HepG2 (cell line): ENCODE measurements around the gene FAM171A2. TPM values are rescaled to one million over a fixed set of nuclear protein-coding genes. Genes with fewer than 3 reads are reported as not detected.

Experiments used
- GFI1 ChIP-seq: sonication (generic); formaldehyde crosslinking; IDR thresholded peaks from 2 replicates; pipeline ENCODE4 v1.5.0; 2020; ENCODE audit warnings: missing genetic modification reagents, mild to moderate bottlenecking, borderline replicate concordance
- HOXD1 ChIP-seq: sonication (generic); formaldehyde crosslinking; IDR thresholded peaks from 2 replicates; pipeline ENCODE4 v1.5.0; 2020; ENCODE audit warnings: missing genetic modification reagents
- IRX3 ChIP-seq: sonication (generic); formaldehyde crosslinking; IDR thresholded peaks from 2 replicates; pipeline ENCODE4 v1.8.1; 2023; ENCODE audit warnings: mild to moderate bottlenecking, low read depth, missing genetic modification reagents, borderline replicate concordance
- MXI1 ChIP-seq: IDR thresholded peaks from 3 replicates; pipeline ENCODE4 v1.6.1; 2012; ENCODE audit warnings: low read depth, low read length, inconsistent platforms, borderline replicate concordance
- SP2 ChIP-seq: sonication (generic); formaldehyde crosslinking; IDR thresholded peaks from 2 replicates; pipeline ENCODE4 v1.5.1; 2020; ENCODE audit warnings: mild to moderate bottlenecking, missing genetic modification reagents
- TAF1 ChIP-seq: sonication (generic); formaldehyde crosslinking; IDR thresholded peaks from 2 replicates; pipeline ENCODE4 v1.4.0; 2020; ENCODE audit warnings: missing genetic modification reagents
- TGIF2 ChIP-seq: IDR thresholded peaks from 2 replicates; pipeline ENCODE4 v1.6.1; 2016; ENCODE audit warnings: control low read depth, missing compliant biosample characterization
- ZNF180 ChIP-seq: sonication (generic); formaldehyde crosslinking; IDR thresholded peaks from 2 replicates; pipeline ENCODE4 v1.4.0; 2020; ENCODE audit warnings: low read depth, missing genetic modification reagents, borderline replicate concordance
- ZNF614 ChIP-seq: IDR thresholded peaks from 2 replicates; pipeline ENCODE4 v1.6.1; 2018; ENCODE audit warnings: missing biosample characterization, missing genetic modification reagents, inconsistent platforms, borderline replicate concordance
- ZNF781 ChIP-seq: sonication (generic); formaldehyde crosslinking; IDR thresholded peaks from 2 replicates; pipeline ENCODE4 v1.5.1; 2020; ENCODE audit warnings: borderline replicate concordance, mild to moderate bottlenecking, missing genetic modification reagents; ENCODE audit errors: not compliant biosample characterization
- polyA plus RNA-seq, 8 experiments: library from polyadenylated mRNA; depleted of rRNA in 3 of 8; stranded (reverse) in 7 of 8; unstranded in 1 of 8; fragments of >200 nt; fragmentation: Illumina TruSeq in 4 of 8; extraction: Trizol in 4 of 8; gene quantifications; 2 replicates each; pipeline versions ENCODE4 v1.2.1 to v1.2.3, GENCODE V29; 2011 to 2016; ENCODE audit warnings: low read depth in 4 of 8, missing spikeins in 1 of 8, mixed read lengths in 1 of 8; ENCODE audit not compliant: insufficient read depth in 1 of 8
- total RNA-seq, 5 experiments: library from RNA; depleted of rRNA; stranded (reverse); fragments of >200 nt; fragmentation: Illumina TruSeq; extraction: Trizol; gene quantifications; 2 replicates each; pipeline ENCODE4 v1.2.3, GENCODE V29; 2016; ENCODE audit warnings: low read depth in 1 of 5
- TF ChIP-seq, protein P1 (sequence below): IDR thresholded peaks from 2 replicates; pipeline ENCODE4 v1.6.1; 2016
- TF ChIP-seq, protein P2 (sequence below): sonication (generic); formaldehyde crosslinking; IDR thresholded peaks from 2 replicates; pipeline ENCODE4 v1.8.0; 2022; ENCODE audit warnings: missing genetic modification reagents, mild to moderate bottlenecking, borderline replicate concordance
- TF ChIP-seq, protein P3 (sequence below): sonication (generic); formaldehyde crosslinking; IDR thresholded peaks from 2 replicates; pipeline ENCODE4 v1.4.0; 2020; ENCODE audit warnings: missing genetic modification reagents, borderline replicate concordance
- TF ChIP-seq, protein P4 (sequence below): sonication (generic); formaldehyde crosslinking; IDR thresholded peaks from 2 replicates; pipeline ENCODE4 v1.4.0; 2020; ENCODE audit warnings: missing genetic modification reagents
- TF ChIP-seq, protein P5 (sequence below): sonication (generic); formaldehyde crosslinking; IDR thresholded peaks from 2 replicates; pipeline ENCODE4 v1.4.0; 2020; ENCODE audit warnings: missing genetic modification reagents, borderline replicate concordance
- TF ChIP-seq, protein P6 (sequence below): sonication (generic); IDR thresholded peaks from 2 replicates; pipeline ENCODE4 v1.6.1; 2016; ENCODE audit warnings: low read depth, borderline replicate concordance
- TF ChIP-seq, protein P7 (sequence below): IDR thresholded peaks from 2 replicates; pipeline ENCODE4 v1.6.1; 2016; ENCODE audit warnings: low read depth, control low read depth

Gene FAM171A2
- total and polyA plus RNA-seq, 2 of the 13 experiments (the other 11 are each of a cell fraction or from before 2014, with no cell fraction given), result 1.8 to 3.6 TPM

DNA sequence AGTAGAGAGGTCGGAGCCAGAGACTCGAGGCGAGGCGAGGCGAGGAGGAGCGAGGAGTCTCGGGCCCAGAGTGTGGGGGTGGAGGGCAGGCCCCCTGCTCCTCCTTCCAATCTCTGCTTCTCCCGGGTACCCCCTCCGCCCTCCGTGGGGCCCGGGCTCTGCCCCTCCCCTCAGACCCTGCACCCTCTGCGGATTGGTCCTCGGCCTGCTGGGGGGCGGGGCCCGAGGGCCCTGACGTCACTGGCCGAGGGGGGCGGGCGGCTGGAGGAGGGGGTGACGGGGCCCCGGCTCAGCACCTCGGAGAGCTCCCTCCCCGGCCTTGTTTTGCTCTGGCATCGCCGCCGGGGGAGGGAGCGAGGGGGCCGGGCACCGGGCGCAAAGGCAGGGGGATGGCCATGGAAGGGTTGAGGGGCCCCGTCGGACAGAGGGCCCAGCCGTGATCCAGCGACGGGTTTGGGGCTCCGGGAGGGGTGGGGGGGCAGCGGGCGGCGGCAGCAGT is 55.3 kb downstream of the FAM171A2 start, which contains the start of gene RUNDC3A (continued):
- TF ChIP-seq, protein P1, sequence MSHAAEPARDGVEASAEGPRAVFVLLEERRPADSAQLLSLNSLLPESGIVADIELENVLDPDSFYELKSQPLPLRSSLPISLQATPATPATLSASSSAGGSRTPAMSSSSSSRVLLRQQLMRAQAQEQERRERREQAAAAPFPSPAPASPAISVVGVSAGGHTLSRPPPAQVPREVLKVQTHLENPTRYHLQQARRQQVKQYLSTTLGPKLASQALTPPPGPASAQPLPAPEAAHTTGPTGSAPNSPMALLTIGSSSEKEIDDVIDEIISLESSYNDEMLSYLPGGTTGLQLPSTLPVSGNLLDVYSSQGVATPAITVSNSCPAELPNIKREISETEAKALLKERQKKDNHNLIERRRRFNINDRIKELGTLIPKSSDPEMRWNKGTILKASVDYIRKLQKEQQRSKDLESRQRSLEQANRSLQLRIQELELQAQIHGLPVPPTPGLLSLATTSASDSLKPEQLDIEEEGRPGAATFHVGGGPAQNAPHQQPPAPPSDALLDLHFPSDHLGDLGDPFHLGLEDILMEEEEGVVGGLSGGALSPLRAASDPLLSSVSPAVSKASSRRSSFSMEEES, result peak; percentile 59; the same call in 1 of the 2 replicates
- TF ChIP-seq IRX3 (CRISPR knock-in tag) (0 out of 2 replicates have a peak, but pooled peaks have one; percentile 64), TGIF2 (no peak), MXI1 (peak; percentile 63; the same call in 1 of the 3 replicates), ZNF781 (no peak), ZNF614 (CRISPR knock-in tag) (peak; percentile 64; the same call in 1 of the 2 replicates), HOXD1 (peak; percentile 65; the same call in 1 of the 2 replicates), ZNF180 (CRISPR knock-in tag) (no peak), GFI1 (CRISPR knock-in tag) (peak; percentile 37; the same call in 1 of the 2 replicates), TAF1 (CRISPR knock-in tag) (0 out of 2 replicates have a peak, but pooled peaks have one; percentile 18), SP2 (CRISPR knock-in tag) (peak; percentile 61)
- TF ChIP-seq, protein P2, sequence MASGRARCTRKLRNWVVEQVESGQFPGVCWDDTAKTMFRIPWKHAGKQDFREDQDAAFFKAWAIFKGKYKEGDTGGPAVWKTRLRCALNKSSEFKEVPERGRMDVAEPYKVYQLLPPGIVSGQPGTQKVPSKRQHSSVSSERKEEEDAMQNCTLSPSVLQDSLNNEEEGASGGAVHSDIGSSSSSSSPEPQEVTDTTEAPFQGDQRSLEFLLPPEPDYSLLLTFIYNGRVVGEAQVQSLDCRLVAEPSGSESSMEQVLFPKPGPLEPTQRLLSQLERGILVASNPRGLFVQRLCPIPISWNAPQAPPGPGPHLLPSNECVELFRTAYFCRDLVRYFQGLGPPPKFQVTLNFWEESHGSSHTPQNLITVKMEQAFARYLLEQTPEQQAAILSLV (CRISPR knock-in tag), result peak; percentile 35; the same call in 1 of the 2 replicates
- TF ChIP-seq, protein P3, sequence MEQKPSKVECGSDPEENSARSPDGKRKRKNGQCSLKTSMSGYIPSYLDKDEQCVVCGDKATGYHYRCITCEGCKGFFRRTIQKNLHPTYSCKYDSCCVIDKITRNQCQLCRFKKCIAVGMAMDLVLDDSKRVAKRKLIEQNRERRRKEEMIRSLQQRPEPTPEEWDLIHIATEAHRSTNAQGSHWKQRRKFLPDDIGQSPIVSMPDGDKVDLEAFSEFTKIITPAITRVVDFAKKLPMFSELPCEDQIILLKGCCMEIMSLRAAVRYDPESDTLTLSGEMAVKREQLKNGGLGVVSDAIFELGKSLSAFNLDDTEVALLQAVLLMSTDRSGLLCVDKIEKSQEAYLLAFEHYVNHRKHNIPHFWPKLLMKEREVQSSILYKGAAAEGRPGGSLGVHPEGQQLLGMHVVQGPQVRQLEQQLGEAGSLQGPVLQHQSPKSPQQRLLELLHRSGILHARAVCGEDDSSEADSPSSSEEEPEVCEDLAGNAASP (CRISPR knock-in tag), result peak; percentile 80; the same call in 1 of the 2 replicates
- TF ChIP-seq, protein P4, sequence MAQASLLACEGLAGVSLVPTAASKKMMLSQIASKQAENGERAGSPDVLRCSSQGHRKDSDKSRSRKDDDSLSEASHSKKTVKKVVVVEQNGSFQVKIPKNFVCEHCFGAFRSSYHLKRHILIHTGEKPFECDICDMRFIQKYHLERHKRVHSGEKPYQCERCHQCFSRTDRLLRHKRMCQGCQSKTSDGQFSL (CRISPR knock-in tag), result peak; percentile 75; the same call in 1 of the 2 replicates
- TF ChIP-seq, protein P5, sequence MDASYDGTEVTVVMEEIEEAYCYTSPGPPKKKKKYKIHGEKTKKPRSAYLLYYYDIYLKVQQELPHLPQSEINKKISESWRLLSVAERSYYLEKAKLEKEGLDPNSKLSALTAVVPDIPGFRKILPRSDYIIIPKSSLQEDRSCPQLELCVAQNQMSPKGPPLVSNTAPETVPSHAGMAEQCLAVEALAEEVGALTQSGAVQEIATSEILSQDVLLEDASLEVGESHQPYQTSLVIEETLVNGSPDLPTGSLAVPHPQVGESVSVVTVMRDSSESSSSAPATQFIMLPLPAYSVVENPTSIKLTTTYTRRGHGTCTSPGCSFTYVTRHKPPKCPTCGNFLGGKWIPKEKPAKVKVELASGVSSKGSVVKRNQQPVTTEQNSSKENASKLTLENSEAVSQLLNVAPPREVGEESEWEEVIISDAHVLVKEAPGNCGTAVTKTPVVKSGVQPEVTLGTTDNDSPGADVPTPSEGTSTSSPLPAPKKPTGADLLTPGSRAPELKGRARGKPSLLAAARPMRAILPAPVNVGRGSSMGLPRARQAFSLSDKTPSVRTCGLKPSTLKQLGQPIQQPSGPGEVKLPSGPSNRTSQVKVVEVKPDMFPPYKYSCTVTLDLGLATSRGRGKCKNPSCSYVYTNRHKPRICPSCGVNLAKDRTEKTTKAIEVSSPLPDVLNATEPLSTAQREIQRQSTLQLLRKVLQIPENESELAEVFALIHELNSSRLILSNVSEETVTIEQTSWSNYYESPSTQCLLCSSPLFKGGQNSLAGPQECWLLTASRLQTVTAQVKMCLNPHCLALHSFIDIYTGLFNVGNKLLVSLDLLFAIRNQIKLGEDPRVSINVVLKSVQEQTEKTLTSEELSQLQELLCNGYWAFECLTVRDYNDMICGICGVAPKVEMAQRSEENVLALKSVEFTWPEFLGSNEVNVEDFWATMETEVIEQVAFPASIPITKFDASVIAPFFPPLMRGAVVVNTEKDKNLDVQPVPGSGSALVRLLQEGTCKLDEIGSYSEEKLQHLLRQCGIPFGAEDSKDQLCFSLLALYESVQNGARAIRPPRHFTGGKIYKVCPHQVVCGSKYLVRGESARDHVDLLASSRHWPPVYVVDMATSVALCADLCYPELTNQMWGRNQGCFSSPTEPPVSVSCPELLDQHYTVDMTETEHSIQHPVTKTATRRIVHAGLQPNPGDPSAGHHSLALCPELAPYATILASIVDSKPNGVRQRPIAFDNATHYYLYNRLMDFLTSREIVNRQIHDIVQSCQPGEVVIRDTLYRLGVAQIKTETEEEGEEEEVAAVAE (CRISPR knock-in tag), result 0 out of 2 replicates have a peak, but pooled peaks have one; percentile 62
- TF ChIP-seq, protein P6, sequence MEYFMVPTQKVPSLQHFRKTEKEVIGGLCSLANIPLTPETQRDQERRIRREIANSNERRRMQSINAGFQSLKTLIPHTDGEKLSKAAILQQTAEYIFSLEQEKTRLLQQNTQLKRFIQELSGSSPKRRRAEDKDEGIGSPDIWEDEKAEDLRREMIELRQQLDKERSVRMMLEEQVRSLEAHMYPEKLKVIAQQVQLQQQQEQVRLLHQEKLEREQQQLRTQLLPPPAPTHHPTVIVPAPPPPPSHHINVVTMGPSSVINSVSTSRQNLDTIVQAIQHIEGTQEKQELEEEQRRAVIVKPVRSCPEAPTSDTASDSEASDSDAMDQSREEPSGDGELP, result peak; percentile 27; the same call in 1 of the 2 replicates
- TF ChIP-seq, protein P7, sequence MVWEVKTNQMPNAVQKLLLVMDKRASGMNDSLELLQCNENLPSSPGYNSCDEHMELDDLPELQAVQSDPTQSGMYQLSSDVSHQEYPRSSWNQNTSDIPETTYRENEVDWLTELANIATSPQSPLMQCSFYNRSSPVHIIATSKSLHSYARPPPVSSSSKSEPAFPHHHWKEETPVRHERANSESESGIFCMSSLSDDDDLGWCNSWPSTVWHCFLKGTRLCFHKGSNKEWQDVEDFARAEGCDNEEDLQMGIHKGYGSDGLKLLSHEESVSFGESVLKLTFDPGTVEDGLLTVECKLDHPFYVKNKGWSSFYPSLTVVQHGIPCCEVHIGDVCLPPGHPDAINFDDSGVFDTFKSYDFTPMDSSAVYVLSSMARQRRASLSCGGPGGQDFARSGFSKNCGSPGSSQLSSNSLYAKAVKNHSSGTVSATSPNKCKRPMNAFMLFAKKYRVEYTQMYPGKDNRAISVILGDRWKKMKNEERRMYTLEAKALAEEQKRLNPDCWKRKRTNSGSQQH (CRISPR knock-in tag), result peak; percentile 89; the same call in 1 of the 2 replicates
